ENCODE data around the gene NPLOC4. TPM values are rescaled to one million over a fixed set of nuclear protein-coding genes. Genes with fewer than 3 reads are reported as not detected.
"Not testable (repeated sequence)": the region's sequence is repeated elsewhere in the genome, so short reads cannot be mapped to it uniquely, and the experiment has no call there.

Gene NPLOC4
- polyA plus RNA-seq, 1 experiment = 108 TPM

- Histone ChIP-seq H3K4me3 (ENCODE audit: low read depth, low read length) (no peak overlapping the region), H3K36me3 (ENCODE audit: control insufficient read depth, insufficient read depth, low read length) (peaks cover 29% of the 10 kb centered on the region), H3K27me3 (ENCODE audit: control insufficient read depth, insufficient read depth, low read length) (no peaks in the 10 kb centered on the region)
- POLR2A ChIA-PET = no interaction called here
- DNase-seq (ENCODE audit: low read depth) = no peak
- CTCF ChIA-PET = interaction anchor here (1.3 kb wide), 1 partner anchor 15 kb away, joined by 6 read pairs; no protein-coding TSS in a partner anchor
- no peak for TF ChIP-seq CTCF (IDR thresholded peaks at IDR 0.05; ENCODE audit: insufficient read depth, low read depth, low read length)
These were observed 50.8 kb downstream of the NPLOC4 start for GRCh38 chr17:81586096-81586495.

GRCh38 chr17:81584771-81585170 is 52.1 kb downstream of the NPLOC4 start:
- CTCF ChIA-PET = interaction anchor here (2.3 kb wide), 1 partner anchor 17 kb away, joined by 6 read pairs; no protein-coding TSS in a partner anchor
- DNase-seq (ENCODE audit: low read depth); H3K4me3 ChIP-seq (ENCODE audit: low read depth, low read length); POLR2A ChIA-PET; H3K27me3 ChIP-seq (ENCODE audit: control insufficient read depth, insufficient read depth, low read length): not testable (repeated sequence)
- H3K36me3 ChIP-seq (ENCODE audit: control insufficient read depth, insufficient read depth, low read length) = peaks cover 18% of the 10 kb centered on the region

- Histone ChIP-seq H3K36me3 (ENCODE audit: control insufficient read depth, insufficient read depth, low read length) (peaks cover 18% of the 10 kb centered on the region), H3K4me3 (ENCODE audit: low read depth, low read length) (no peak overlapping the region), H3K27me3 (ENCODE audit: control insufficient read depth, insufficient read depth, low read length) (no peaks in the 10 kb centered on the region)
- CTCF ChIA-PET = interaction anchor here (2.3 kb wide), 1 partner anchor 18 kb away, joined by 6 read pairs; no protein-coding TSS in a partner anchor
- POLR2A ChIA-PET = interaction anchor here (0.5 kb wide), 1 partner anchor 77 kb away, joined by 12 read pairs; no protein-coding TSS in a partner anchor
- no peak for DNase-seq (ENCODE audit: low read depth)
- TF ChIP-seq CTCF (IDR thresholded peaks at IDR 0.05; ENCODE audit: insufficient read depth, low read depth, low read length) = no peak
These were observed 53.1 kb downstream of the NPLOC4 start for GRCh38 chr17:81583589-81584342.

- peaks cover 14% of the 10 kb centered on the region for H3K36me3 ChIP-seq (ENCODE audit: control insufficient read depth, insufficient read depth, low read length)
- CTCF ChIA-PET = interaction anchor here (1.0 to 1.2 kb wide), 3 partner anchors 19 to 45 kb away, joined by 3 to 8 read pairs (median 3); no protein-coding TSS in a partner anchor
- DNase-seq (ENCODE audit: low read depth) = no peak
These were observed 54.2 kb downstream of the NPLOC4 start for GRCh38 chr17:81582749-81583148.

GRCh38 chr17:81582341-81582740 is 54.6 kb downstream of the NPLOC4 start:
- no peaks in the 10 kb centered on the region for H3K27me3 ChIP-seq (ENCODE audit: control insufficient read depth, insufficient read depth, low read length)
- no peak overlapping the region for H3K4me3 ChIP-seq (ENCODE audit: low read depth, low read length)
- H3K36me3 ChIP-seq (ENCODE audit: control insufficient read depth, insufficient read depth, low read length) = peaks cover 14% of the 10 kb centered on the region
- ChIA-PET CTCF (interaction anchor here (1.0 to 1.2 kb wide), 3 partner anchors 19 to 45 kb away, joined by 3 to 8 read pairs (median 3); no protein-coding TSS in a partner anchor), POLR2A (no interaction called here)
- DNase-seq (ENCODE audit: low read depth) = no peak
- no peak for TF ChIP-seq CTCF (IDR thresholded peaks at IDR 0.05; ENCODE audit: insufficient read depth, low read depth, low read length)

More at GRCh38 chr17:81582749-81583148, 54.2 kb downstream of the NPLOC4 start:
- POLR2A ChIA-PET = interaction anchor here (0.5 kb wide), 1 partner anchor 76 kb away, joined by 12 read pairs; no protein-coding TSS in a partner anchor
- H3K27me3 ChIP-seq (ENCODE audit: control insufficient read depth, insufficient read depth, low read length) = no peaks in the 10 kb centered on the region
- TF ChIP-seq CTCF (IDR thresholded peaks at IDR 0.05; ENCODE audit: insufficient read depth, low read depth, low read length) = no peak
- no peak overlapping the region for H3K4me3 ChIP-seq (ENCODE audit: low read depth, low read length)
